HG02763 (cell line): ENCODE measurements around the gene TRIM73.
A peak's percentile ranks its signal among the peaks of the same experiment; 100 is the strongest.
"Not testable (repeated sequence)": the region's sequence is repeated elsewhere in the genome, so short reads cannot be mapped to it uniquely, and the experiment has no call there.

ENCODE experiments used
- ATAC-seq: cut with Tn5 transposase; IDR thresholded peaks from one replicate; pipeline ENCODE4 v1.9.1; 2021; ENCODE audit warnings: mild to moderate bottlenecking, moderate library complexity; ENCODE audit not compliant: unreplicated experiment

TRIM73 gene

GRCh38 chr7:75395329-75395728, at the start of gene TRIM73:
Gene TRIM73 (plus strand): TSS chr7:75395629. CDS start chr7:75398934, 3,305 bp downstream.
- ATAC-seq = not testable (repeated sequence)

- ATAC-seq = peak; percentile 60
Measured at GRCh38 chr7:75358671-75359541, 36.5 kb upstream of the TRIM73 start.

- not testable (repeated sequence) for ATAC-seq
Measured at GRCh38 chr7:75359542-75359848, 35.9 kb upstream of the TRIM73 start.

GRCh38 chr7:75364079-75364478, 31.4 kb upstream of the TRIM73 start:
- ATAC-seq = not testable (repeated sequence)

- ATAC-seq = not testable (repeated sequence)
Measured at GRCh38 chr7:75366643-75367042, 28.8 kb upstream of the TRIM73 start.

GRCh38 chr7:75367313-75367712, 28.1 kb upstream of the TRIM73 start:
- not testable (repeated sequence) for ATAC-seq

GRCh38 chr7:75374144-75374518, 21.3 kb upstream of the TRIM73 start:
- not testable (repeated sequence) for ATAC-seq

- not testable (repeated sequence) for ATAC-seq
Measured at GRCh38 chr7:75374519-75375317, 20.7 kb upstream of the TRIM73 start.

GRCh38 chr7:75393194-75393593, 2.2 kb upstream of the TRIM73 start:
- ATAC-seq = not testable (repeated sequence)

GRCh38 chr7:75397865-75398264, 2.4 kb downstream of the TRIM73 start:
- not testable (repeated sequence) for ATAC-seq

GRCh38 chr7:75398771-75399700, 3.6 kb downstream of the TRIM73 start:
- not testable (repeated sequence) for ATAC-seq

GRCh38 chr7:75400575-75400974, 5.1 kb downstream of the TRIM73 start:
- ATAC-seq = not testable (repeated sequence)

GRCh38 chr7:75403455-75404443, 8.3 kb downstream of the TRIM73 start:
- ATAC-seq = not testable (repeated sequence)

- ATAC-seq = not testable (repeated sequence)
Measured at GRCh38 chr7:75404663-75405062, 9.2 kb downstream of the TRIM73 start.

GRCh38 chr7:75409880-75410822, 14.7 kb downstream of the TRIM73 start:
- ATAC-seq = peak; percentile 88

GRCh38 chr7:75410823-75411173, 15.4 kb downstream of the TRIM73 start:
- ATAC-seq = peak; percentile 1

- not testable (repeated sequence) for ATAC-seq
Measured at GRCh38 chr7:75414204-75414603, 18.8 kb downstream of the TRIM73 start.

GRCh38 chr7:75414708-75415427, 19.4 kb downstream of the TRIM73 start:
- ATAC-seq = not testable (repeated sequence)
